ENCODE measurements around the gene CHFR. TPM values are rescaled to one million over a fixed set of nuclear protein-coding genes. Genes with fewer than 3 reads are reported as not detected.

Gene CHFR
- total and polyA plus RNA-seq, 9 of the 15 experiments (the other 6 are each of a cell fraction or from before 2014, with no cell fraction given), result 0.61 to 33.9 (median 19.3) TPM

- TF ChIP-seq SFPQ (IDR thresholded peaks at IDR 0.05; ENCODE audit: low read depth, low read length) (no peak), REST (IDR thresholded peaks at IDR 0.05; ENCODE audit: borderline replicate concordance) (no peak), REST (CRISPR knock-in tag; IDR thresholded peaks at IDR 0.05; ENCODE audit: low read depth) (0 out of 2 replicates have a peak, but pooled peaks have one; percentile 29), HDAC6 (IDR thresholded peaks at IDR 0.05; ENCODE audit: low read depth, low read length) (no peak), MAFK (IDR thresholded peaks at IDR 0.05; ENCODE audit: low read length) (no peak), HOXB6 (CRISPR knock-in tag; IDR thresholded peaks at IDR 0.05; ENCODE audit: borderline replicate concordance) (0 out of 2 replicates have a peak, but pooled peaks have one; percentile 29), PKNOX1 (IDR thresholded peaks at IDR 0.05) (peak; percentile 88), RB1 (IDR thresholded peaks at IDR 0.05; ENCODE audit: low read depth) (peak; percentile 54; the same call in 1 of the 2 replicates), SMARCB1 (IDR thresholded peaks at IDR 0.05; ENCODE audit: insufficient read length, low read depth) (no peak)
Observed at GRCh38 chr12:132887513-132888351, at the start of gene CHFR (continued).

Data from K562 (cell line).